Measurements from ENCODE around the gene TUBB3. TPM values are rescaled to one million over a fixed set of nuclear protein-coding genes. Genes with fewer than 3 reads are reported as not detected.
"Not testable (repeated sequence)": the region's sequence is repeated elsewhere in the genome, so short reads cannot be mapped to it uniquely, and the experiment has no call there.

Gene TUBB3
- polyA plus RNA-seq, 1 experiment = 108 TPM

GRCh38 chr16:89924925-89925307, 1.8 kb downstream of the TUBB3 start:
- 0 out of 2 replicates have a peak, but pooled peaks cover 1% of the 10 kb centered on the region for H3K36me3 ChIP-seq (ENCODE audit: control insufficient read depth, insufficient read depth, low read length)
- no peaks in the 10 kb centered on the region for H3K27me3 ChIP-seq (ENCODE audit: control insufficient read depth, insufficient read depth, low read length)
- ChIA-PET CTCF (interaction anchor here (0.6 to 5.8 kb wide), 5 partner anchors 14 to 157 kb away, joined by 3 to 48 read pairs (median 4); no protein-coding TSS in a partner anchor), POLR2A (no interaction called here)
- TF ChIP-seq CTCF (IDR thresholded peaks at IDR 0.05; ENCODE audit: insufficient read depth, low read depth, low read length) = no peak
- no peak for DNase-seq (ENCODE audit: low read depth)
- peak overlapping the region; percentile 65 for H3K4me3 ChIP-seq (ENCODE audit: low read depth, low read length)

GRCh38 chr16:89925596-89926079, 2.5 kb downstream of the TUBB3 start:
- peak; percentile 9; the same call in 1 of the 2 replicates for TF ChIP-seq CTCF (IDR thresholded peaks at IDR 0.05; ENCODE audit: insufficient read depth, low read depth, low read length)
- Histone ChIP-seq H3K27me3 (ENCODE audit: control insufficient read depth, insufficient read depth, low read length) (no peaks in the 10 kb centered on the region), H3K4me3 (ENCODE audit: low read depth, low read length) (peak overlapping the region; percentile 56), H3K36me3 (ENCODE audit: control insufficient read depth, insufficient read depth, low read length) (0 out of 2 replicates have a peak, but pooled peaks cover 1% of the 10 kb centered on the region)
- ChIA-PET POLR2A (no interaction called here), CTCF (interaction anchor here (0.6 to 5.8 kb wide), 3 partner anchors 15 to 54 kb away, joined by 3 to 48 read pairs (median 9); no protein-coding TSS in a partner anchor)
- DNase-seq (ENCODE audit: low read depth) = no peak

- Histone ChIP-seq H3K27me3 (ENCODE audit: control insufficient read depth, insufficient read depth, low read length) (no peaks in the 10 kb centered on the region), H3K4me3 (ENCODE audit: low read depth, low read length) (no peak overlapping the region), H3K36me3 (ENCODE audit: control insufficient read depth, insufficient read depth, low read length) (peaks cover 32% of the 10 kb centered on the region)
- ChIA-PET POLR2A (no interaction called here), CTCF (no interaction called here)
- TF ChIP-seq CTCF (IDR thresholded peaks at IDR 0.05; ENCODE audit: insufficient read depth, low read depth, low read length) = no peak
- DNase-seq (ENCODE audit: low read depth) = no peak
These were observed 8.3 kb downstream of the TUBB3 start for GRCh38 chr16:89931305-89931896.

- Histone ChIP-seq H3K27me3 (ENCODE audit: control insufficient read depth, insufficient read depth, low read length) (no peaks in the 10 kb centered on the region), H3K4me3 (ENCODE audit: low read depth, low read length) (no peak overlapping the region), H3K36me3 (ENCODE audit: control insufficient read depth, insufficient read depth, low read length) (peaks cover 32% of the 10 kb centered on the region)
- ChIA-PET POLR2A (no interaction called here), CTCF (no interaction called here)
- TF ChIP-seq CTCF (IDR thresholded peaks at IDR 0.05; ENCODE audit: insufficient read depth, low read depth, low read length) = no peak
- no peak for DNase-seq (ENCODE audit: low read depth)
These were observed 8.8 kb downstream of the TUBB3 start for GRCh38 chr16:89931964-89932363.

GRCh38 chr16:89934019-89934418, 10.9 kb downstream of the TUBB3 start:
- POLR2A ChIA-PET; DNase-seq (ENCODE audit: low read depth); H3K27me3 ChIP-seq (ENCODE audit: control insufficient read depth, insufficient read depth, low read length); H3K4me3 ChIP-seq (ENCODE audit: low read depth, low read length); CTCF ChIA-PET: not testable (repeated sequence)
- peaks cover 32% of the 10 kb centered on the region for H3K36me3 ChIP-seq (ENCODE audit: control insufficient read depth, insufficient read depth, low read length)

Data from BJ (cell line).